ENCODE data around the gene THBS3.
A peak's percentile ranks its signal among the peaks of the same experiment; 100 is the strongest.
"Not testable (repeated sequence)": the region's sequence is repeated elsewhere in the genome, so short reads cannot be mapped to it uniquely, and the experiment has no call there.

Gene THBS3

DNA sequence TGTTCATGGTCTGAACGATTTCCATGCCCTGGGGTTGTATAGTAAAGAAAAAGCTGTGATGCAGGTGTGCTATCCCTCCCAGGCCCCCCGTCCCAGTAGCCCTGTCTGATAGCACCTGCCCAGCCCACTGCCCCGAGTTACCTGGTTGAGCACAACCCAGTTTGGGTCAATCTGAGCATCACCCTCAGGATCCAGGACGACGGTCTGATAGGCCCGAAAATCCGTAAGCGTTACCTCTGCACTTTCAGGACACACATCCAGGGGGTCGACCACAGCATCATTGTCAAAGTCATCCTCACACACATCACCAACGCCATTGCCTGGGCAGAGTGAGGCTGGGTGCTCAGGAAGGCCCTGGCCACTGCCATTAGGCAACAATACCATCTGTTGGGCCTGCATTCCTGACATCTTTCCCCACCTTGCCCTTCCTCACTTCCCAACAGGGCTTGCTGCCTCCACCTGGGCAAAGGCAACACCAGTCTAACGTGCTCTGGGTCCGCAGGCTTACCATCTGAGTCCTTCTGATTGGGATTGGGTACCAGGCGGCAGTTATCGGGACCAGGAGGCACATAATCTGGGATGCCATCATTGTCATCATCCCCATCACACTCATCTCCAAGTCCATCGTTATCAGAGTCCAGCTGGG lies 9.7 kb downstream of the THBS3 start:
- Histone ChIP-seq H3K9me3 (ENCODE audit: control insufficient read depth in 2 of 2, low read length in 2 of 2) (no peaks in the 10 kb centered on the region), H3K27ac (ENCODE audit: low read depth in 2 of 2, low read length in 2 of 2) (no peak overlapping the region), H3K4me3 (ENCODE audit: low read length in 2 of 2) (no peak overlapping the region), H3K36me3 (ENCODE audit: control insufficient read depth in 2 of 2, insufficient read depth in 2 of 2, low read length in 2 of 2) (peaks cover 0 to 3% of the 10 kb centered on the region in 2 donors), H3K4me1 (ENCODE audit: control insufficient read depth in 2 of 2, insufficient read depth in 2 of 2, low read length in 2 of 2) (peaks cover 13 to 21% of the 10 kb centered on the region in 2 donors), H3K27me3 (ENCODE audit: control insufficient read depth in 2 of 2, insufficient read depth in 2 of 2, low read length in 2 of 2) (peaks cover 0 to 4% of the 10 kb centered on the region in 2 donors), H3K9ac (ENCODE audit: low read depth in 1 of 2, low read length in 2 of 2) (no peak overlapping the region)

DNA sequence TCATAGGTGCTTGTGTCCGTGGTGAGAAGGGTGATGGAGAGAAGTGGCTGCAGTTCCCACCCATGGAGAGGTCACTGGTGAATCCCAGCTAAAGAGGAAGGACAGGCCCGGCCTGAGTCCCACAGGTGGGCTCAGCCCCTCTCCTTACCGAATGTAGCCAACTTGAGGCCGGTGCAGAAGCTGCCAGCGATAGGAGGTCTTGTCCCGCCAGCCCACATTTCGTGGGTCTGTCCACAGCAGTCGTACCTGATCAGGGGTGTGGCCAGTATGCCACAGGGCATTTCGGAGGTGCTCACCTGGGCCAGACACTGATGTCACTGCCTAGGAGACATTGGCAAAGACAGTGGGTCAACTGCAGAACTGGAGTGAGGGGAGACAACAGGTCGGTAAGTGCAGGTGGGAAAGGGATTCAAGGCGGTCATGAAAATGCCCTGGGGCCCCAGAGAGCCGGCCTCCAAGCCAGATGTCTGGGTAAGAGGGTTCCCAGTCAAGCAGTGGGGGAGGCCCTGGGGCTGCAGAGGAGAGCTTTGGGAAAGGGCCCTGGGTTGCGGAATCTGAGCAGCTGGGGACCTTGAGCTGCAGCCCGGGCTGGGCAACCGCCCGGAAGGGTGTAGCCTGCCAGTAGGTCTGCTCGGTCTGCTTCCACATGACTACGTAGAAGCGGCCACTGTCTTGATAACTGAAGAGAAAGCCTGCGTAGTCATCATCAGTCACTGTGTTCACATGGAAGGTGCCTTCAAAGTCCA lies 10.6 kb downstream of the THBS3 start:
- no peaks in the 10 kb centered on the region for H3K9me3 ChIP-seq (ENCODE audit: control insufficient read depth in 2 of 2, low read length in 2 of 2)
- H3K4me3 ChIP-seq (ENCODE audit: low read length in 2 of 2): no peak overlapping the region
- H3K27me3 ChIP-seq (ENCODE audit: control insufficient read depth in 2 of 2, insufficient read depth in 2 of 2, low read length in 2 of 2): peaks cover 0 to 4% of the 10 kb centered on the region in 2 donors
- H3K9ac ChIP-seq (ENCODE audit: low read depth in 1 of 2, low read length in 2 of 2): no peak overlapping the region
- H3K4me1 ChIP-seq (ENCODE audit: control insufficient read depth in 2 of 2, insufficient read depth in 2 of 2, low read length in 2 of 2): peaks cover 18 to 26% of the 10 kb centered on the region in 2 donors
- peaks cover 0 to 3% of the 10 kb centered on the region in 2 donors for H3K36me3 ChIP-seq (ENCODE audit: control insufficient read depth in 2 of 2, insufficient read depth in 2 of 2, low read length in 2 of 2)
- H3K27ac ChIP-seq (ENCODE audit: low read depth in 2 of 2, low read length in 2 of 2): no peak overlapping the region

DNA sequence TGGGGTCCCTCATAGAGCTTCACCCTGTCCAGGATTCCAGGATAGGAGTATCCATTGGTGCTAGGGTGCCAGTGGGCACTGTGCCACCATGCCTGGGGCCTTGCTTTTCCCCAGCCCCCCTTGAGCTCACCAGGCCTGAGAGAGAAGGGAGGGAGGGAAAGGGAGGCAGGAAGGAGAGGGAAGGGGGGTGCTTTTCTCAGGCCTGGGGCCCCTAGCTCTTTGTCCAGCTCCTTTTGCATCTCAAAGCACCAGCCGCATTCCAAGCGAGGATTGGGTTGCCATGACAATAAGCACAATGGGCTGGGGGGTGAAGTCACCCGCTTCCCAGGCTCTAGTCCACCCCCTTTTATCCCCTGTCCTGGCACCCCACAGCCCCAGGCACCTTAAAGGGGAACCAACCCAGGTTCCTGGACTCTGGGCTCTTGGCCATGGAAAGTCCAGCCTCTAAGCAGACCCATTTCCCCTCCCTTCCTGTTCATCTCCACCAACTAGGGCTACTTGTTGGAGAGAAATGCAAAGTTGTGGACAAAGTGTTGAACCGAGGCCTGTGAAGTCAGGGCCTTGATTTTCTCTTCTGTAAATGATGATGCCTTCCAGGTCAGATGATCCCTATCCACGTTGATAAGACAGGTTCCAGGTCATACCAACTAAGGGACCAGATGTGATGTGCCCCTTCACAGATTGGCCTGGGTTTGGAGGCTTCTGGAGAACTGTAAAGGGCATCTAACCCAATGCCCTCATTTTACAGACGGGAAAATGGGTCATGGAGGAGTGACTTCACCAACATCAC lies 11.4 kb downstream of the THBS3 start:
- H3K4me3 ChIP-seq (ENCODE audit: low read length in 2 of 2): no peak overlapping the region
- H3K27me3 ChIP-seq (ENCODE audit: control insufficient read depth in 2 of 2, insufficient read depth in 2 of 2, low read length in 2 of 2): peaks cover 0 to 4% of the 10 kb centered on the region in 2 donors
- H3K4me1 ChIP-seq (ENCODE audit: control insufficient read depth in 2 of 2, insufficient read depth in 2 of 2, low read length in 2 of 2): peaks cover 18 to 26% of the 10 kb centered on the region in 2 donors
- H3K9ac ChIP-seq (ENCODE audit: low read depth in 1 of 2, low read length in 2 of 2): no peak overlapping the region
- H3K27ac ChIP-seq (ENCODE audit: low read depth in 2 of 2, low read length in 2 of 2): no peak overlapping the region
- peaks cover 0 to 3% of the 10 kb centered on the region in 2 donors for H3K36me3 ChIP-seq (ENCODE audit: control insufficient read depth in 2 of 2, insufficient read depth in 2 of 2, low read length in 2 of 2)
- no peaks in the 10 kb centered on the region for H3K9me3 ChIP-seq (ENCODE audit: control insufficient read depth in 2 of 2, low read length in 2 of 2)

DNA sequence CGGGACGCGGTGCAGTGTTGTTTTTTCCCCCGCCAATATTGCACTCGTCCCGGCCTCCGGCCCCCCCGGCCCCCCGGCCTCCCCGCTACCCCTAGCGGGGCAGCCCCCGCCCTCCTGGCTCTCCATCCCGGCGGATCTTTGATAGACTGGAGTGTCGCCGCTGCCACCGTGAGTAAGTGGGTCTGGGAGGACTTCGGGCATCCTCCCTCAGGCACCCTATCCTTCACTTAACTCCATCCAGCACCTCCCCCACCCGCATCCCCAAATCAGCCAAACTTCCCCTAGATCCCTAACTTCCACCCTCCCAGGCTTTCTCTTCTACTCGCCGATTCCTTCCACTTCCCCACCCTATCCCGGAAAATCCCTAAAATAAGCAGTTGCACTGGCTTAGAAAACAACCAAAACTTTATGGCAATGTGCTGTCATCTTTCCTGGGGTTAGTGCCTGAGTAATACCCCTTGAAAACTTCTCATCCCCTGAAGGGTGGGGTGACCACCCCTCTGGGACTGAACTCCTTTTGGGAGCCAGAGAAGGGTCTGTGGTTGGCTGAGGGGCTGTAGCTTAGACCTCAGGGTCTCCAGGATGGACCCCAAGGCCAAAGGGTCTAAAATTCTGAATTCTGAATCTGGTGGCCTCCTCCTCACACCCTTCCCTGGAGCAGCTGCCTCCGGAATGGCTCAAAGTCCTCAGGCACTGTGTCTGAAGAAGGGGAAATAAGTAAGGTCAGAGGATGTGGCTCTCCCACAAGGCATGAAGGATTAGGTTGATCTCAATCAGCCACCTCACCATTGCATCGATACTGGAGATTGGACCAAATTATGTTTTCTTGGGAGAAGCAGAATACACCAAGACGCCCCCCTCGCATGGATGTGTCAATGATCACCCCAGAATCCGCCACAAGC lies 12.2 kb downstream of the THBS3 start:
- Histone ChIP-seq H3K27ac (ENCODE audit: low read depth in 2 of 2, low read length in 2 of 2) (peak overlapping the region; percentile 48 to 98), H3K9me3 (ENCODE audit: control insufficient read depth in 2 of 2, low read length in 2 of 2) (no peaks in the 10 kb centered on the region), H3K9ac (ENCODE audit: low read depth in 1 of 2, low read length in 2 of 2) (peak overlapping the region in 1 of 2 donors; percentile 24), H3K27me3 (ENCODE audit: control insufficient read depth in 2 of 2, insufficient read depth in 2 of 2, low read length in 2 of 2) (peaks cover 0 to 4% of the 10 kb centered on the region in 2 donors), H3K4me1 (ENCODE audit: control insufficient read depth in 2 of 2, insufficient read depth in 2 of 2, low read length in 2 of 2) (peaks cover 18 to 26% of the 10 kb centered on the region in 2 donors), H3K4me3 (ENCODE audit: low read length in 2 of 2) (peak overlapping the region in 1 of 2 donors; percentile 44), H3K36me3 (ENCODE audit: control insufficient read depth in 2 of 2, insufficient read depth in 2 of 2, low read length in 2 of 2) (peaks cover 0 to 3% of the 10 kb centered on the region in 2 donors)

DNA sequence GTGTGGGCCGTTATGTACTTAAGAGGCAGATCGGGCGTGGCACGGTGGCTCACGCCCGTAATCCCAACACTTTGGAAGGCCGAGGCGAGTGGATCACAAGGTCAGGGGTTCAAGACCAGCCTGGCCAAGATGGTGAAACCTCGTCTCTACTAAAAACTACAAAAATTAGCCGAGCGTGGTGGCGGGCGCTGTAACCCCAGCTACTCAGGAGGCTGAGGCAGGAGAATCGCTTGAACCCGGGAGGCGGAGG lies 13.8 kb downstream of the THBS3 start:
- H3K4me1 ChIP-seq (ENCODE audit: control insufficient read depth in 2 of 2, insufficient read depth in 2 of 2, low read length in 2 of 2): peaks cover 18 to 26% of the 10 kb centered on the region in 2 donors
- H3K9ac ChIP-seq (ENCODE audit: low read depth in 1 of 2, low read length in 2 of 2): peak overlapping the region; percentile 75 to 81
- peak overlapping the region; percentile 64 to 74 for H3K4me3 ChIP-seq (ENCODE audit: low read length in 2 of 2)

DNA sequence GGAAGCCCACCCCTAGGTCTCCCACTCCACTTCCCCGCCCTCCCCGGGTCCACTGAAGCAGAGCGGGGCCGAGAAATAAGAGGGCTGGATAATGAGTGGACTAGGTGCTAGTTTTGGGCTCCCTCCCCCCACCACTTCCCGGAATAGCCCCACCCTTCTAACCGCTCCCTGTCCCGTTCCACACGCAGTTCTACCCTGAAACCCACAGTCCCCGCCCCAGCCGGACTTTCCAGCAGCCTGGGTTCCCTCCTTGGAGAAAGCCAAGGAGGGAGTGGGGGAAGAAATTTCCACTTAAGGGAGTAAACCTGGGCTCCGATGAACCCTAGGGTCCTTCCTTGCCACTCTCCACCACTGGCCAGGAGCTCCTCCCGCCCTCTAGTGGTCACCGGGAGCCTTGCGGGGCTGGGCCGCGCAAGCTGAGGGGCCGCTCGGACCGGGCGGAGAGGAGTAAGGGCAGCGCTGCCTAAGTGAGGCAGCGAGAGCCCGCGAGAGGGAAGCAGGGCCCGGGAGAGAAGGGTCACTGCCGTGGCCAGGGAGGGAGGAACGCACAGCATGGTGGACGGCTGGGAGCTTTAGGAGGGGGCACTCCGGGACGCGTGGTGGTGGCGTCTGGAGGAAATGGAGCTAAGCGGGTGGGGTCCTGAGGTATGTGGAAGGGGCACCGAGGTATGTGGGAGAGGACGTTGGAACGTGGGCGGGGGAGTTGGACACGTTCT lies 14.3 kb downstream of the THBS3 start:
- Histone ChIP-seq H3K4me1 (ENCODE audit: control insufficient read depth in 2 of 2, insufficient read depth in 2 of 2, low read length in 2 of 2) (peaks cover 18 to 26% of the 10 kb centered on the region in 2 donors), H3K4me3 (ENCODE audit: low read length in 2 of 2) (peak overlapping the region; percentile 64 to 74), H3K27ac (ENCODE audit: low read depth in 2 of 2, low read length in 2 of 2) (peak overlapping the region; percentile 95 to 98), H3K9ac (ENCODE audit: low read depth in 1 of 2, low read length in 2 of 2) (peak overlapping the region; percentile 75 to 81), H3K27me3 (ENCODE audit: control insufficient read depth in 2 of 2, insufficient read depth in 2 of 2, low read length in 2 of 2) (peaks cover 0 to 4% of the 10 kb centered on the region in 2 donors), H3K36me3 (ENCODE audit: control insufficient read depth in 2 of 2, insufficient read depth in 2 of 2, low read length in 2 of 2) (peaks cover 0 to 3% of the 10 kb centered on the region in 2 donors), H3K9me3 (ENCODE audit: control insufficient read depth in 2 of 2, low read length in 2 of 2) (no peaks in the 10 kb centered on the region)

More for the DNA sequence above, 13.8 kb downstream of the THBS3 start:
- not testable (repeated sequence) for H3K36me3 ChIP-seq (ENCODE audit: control insufficient read depth in 2 of 2, insufficient read depth in 2 of 2, low read length in 2 of 2); H3K9me3 ChIP-seq (ENCODE audit: control insufficient read depth in 2 of 2, low read length in 2 of 2); H3K27me3 ChIP-seq (ENCODE audit: control insufficient read depth in 2 of 2, insufficient read depth in 2 of 2, low read length in 2 of 2)
- peak overlapping the region; percentile 95 to 98 for H3K27ac ChIP-seq (ENCODE audit: low read depth in 2 of 2, low read length in 2 of 2)

DNA sequence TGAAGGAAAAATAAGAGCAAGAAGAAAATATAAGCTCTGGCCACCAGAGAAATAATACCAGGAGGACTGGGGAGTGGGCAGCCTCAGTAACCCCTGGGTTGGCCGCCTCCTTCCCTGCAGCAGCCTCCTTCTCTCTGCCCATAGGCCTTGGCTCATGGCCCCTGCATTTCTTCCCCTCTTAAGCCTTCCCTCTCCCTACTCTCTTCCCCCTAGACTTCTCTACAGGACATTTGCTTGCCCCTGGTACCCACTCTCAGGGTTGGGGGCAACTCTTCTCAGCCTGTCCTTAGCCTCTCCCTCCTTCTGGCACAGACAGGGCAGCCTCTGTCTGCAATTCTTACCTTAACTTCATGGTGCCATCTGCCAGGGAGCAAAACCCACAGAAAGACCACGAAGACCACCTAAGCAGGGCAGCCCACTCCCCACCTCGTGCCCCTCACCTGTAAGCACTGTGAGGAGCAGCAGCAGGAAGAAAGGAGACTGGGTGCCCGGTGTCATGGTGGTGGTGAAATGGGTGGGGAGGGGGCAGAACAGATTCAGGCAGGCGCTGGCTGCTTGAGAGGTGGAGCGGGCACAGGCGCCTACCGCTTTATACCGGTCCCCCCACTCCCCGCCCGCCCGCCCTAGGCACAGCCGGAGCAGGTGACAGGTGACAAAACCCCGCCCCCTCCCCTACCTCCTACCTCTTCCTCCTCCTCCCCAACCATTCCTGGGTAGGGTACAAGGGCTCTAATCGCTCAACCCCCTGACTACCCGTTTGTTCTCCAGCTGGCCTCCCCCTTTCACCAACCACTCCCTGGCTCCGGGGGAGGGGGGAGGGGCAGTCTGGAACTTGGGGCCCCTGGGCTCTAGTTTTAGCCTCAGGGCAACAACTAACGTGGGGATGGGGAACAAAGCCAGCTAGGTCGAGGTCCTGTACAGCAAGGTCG lies 15.1 kb downstream of the THBS3 start:
- H3K9ac ChIP-seq (ENCODE audit: low read depth in 1 of 2, low read length in 2 of 2): peak overlapping the region; percentile 75 to 90
- H3K9me3 ChIP-seq (ENCODE audit: control insufficient read depth in 2 of 2, low read length in 2 of 2): no peaks in the 10 kb centered on the region
- H3K36me3 ChIP-seq (ENCODE audit: control insufficient read depth in 2 of 2, insufficient read depth in 2 of 2, low read length in 2 of 2): peaks cover 0 to 3% of the 10 kb centered on the region in 2 donors
- H3K4me1 ChIP-seq (ENCODE audit: control insufficient read depth in 2 of 2, insufficient read depth in 2 of 2, low read length in 2 of 2): peaks cover 18 to 33% of the 10 kb centered on the region in 2 donors
- H3K4me3 ChIP-seq (ENCODE audit: low read length in 2 of 2): peak overlapping the region; percentile 72 to 74
- H3K27me3 ChIP-seq (ENCODE audit: control insufficient read depth in 2 of 2, insufficient read depth in 2 of 2, low read length in 2 of 2): peaks cover 0 to 4% of the 10 kb centered on the region in 2 donors
- H3K27ac ChIP-seq (ENCODE audit: low read depth in 2 of 2, low read length in 2 of 2): peak overlapping the region; percentile 95 to 98

DNA sequence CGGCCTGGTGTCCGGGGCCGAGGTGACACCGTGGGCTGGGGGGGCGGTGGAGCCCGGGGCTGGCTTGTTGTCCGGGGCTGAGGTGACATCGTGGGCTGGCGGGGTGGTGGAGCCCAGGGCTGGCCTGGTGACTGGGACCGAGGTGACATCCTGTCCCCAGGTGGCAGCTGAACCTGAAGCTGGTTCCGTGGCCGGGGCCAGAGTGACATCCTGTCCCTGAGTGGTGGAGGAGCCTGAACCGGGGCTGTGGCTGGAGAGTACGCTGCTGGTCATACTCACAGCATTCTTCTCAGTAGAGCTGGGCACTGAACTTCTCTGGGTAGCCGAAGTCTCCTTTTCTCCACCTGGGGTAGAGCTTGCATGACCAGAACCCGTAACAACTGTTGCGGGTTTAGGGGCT lies 15.8 kb downstream of the THBS3 start:
- peak overlapping the region; percentile 68 to 90 for H3K9ac ChIP-seq (ENCODE audit: low read depth in 1 of 2, low read length in 2 of 2)
- peaks cover 22 to 40% of the 10 kb centered on the region in 2 donors for H3K4me1 ChIP-seq (ENCODE audit: control insufficient read depth in 2 of 2, insufficient read depth in 2 of 2, low read length in 2 of 2)
- H3K36me3 ChIP-seq (ENCODE audit: control insufficient read depth in 2 of 2, insufficient read depth in 2 of 2, low read length in 2 of 2): no peaks in the 10 kb centered on the region
- peak overlapping the region in 1 of 2 donors; percentile 91 for H3K27ac ChIP-seq (ENCODE audit: low read depth in 2 of 2, low read length in 2 of 2)
- H3K27me3 ChIP-seq (ENCODE audit: control insufficient read depth in 2 of 2, insufficient read depth in 2 of 2, low read length in 2 of 2): peaks cover 0 to 4% of the 10 kb centered on the region in 2 donors
- peak overlapping the region; percentile 62 to 72 for H3K4me3 ChIP-seq (ENCODE audit: low read length in 2 of 2)
- H3K9me3 ChIP-seq (ENCODE audit: control insufficient read depth in 2 of 2, low read length in 2 of 2): no peaks in the 10 kb centered on the region

All from mucosa of rectum (tissue), 2 donors.